Loucy (cell line): ENCODE data around the gene ENDOG.

Source experiments
- CTCF ChIP-seq: fragments of 200-600 bp; sonication (generic); conservative IDR thresholded peaks from 2 replicates; pipeline ENCODE4 v1.5.1; 2014; ENCODE audit warnings: mild to moderate bottlenecking, antibody characterized with exemption, low read length
- EZH2phosphoT487 ChIP-seq: fragments of 200-600 bp; IDR thresholded peaks from 2 replicates; pipeline ENCODE4 v1.6.1; 2018; ENCODE audit warnings: antibody characterized with exemption, mild to moderate bottlenecking, moderate library complexity, borderline replicate concordance

- TF ChIP-seq CTCF (no peak), EZH2phosphoT487 (no peak)
Measured at GRCh38 chr9:128771745-128772519, 46.4 kb upstream of the ENDOG start, which contains the start of gene ZER1.
